Activated CD4-positive, alpha-beta T cell treated with anti-CD3 and anti-CD28 coated beads for 36 hours (primary cell): ENCODE data around the gene DLX3. TPM values are rescaled to one million over a fixed set of nuclear protein-coding genes. Genes with fewer than 3 reads are reported as not detected.

Experiments used
- ATAC-seq: fragments of 200-7000 bp; cut with Tn5 transposase; one replicate; pipeline ENCODE4 v1.10.0; 2021; ENCODE audit warnings: mild to moderate bottlenecking, moderate library complexity
- CTCF ChIA-PET: fragments of 350-600 bp; sonication (Branson Sonifier 250); formaldehyde crosslinking; loops from one replicate; lab custom pipeline; 2021; ENCODE audit warnings: antibody characterized with exemption; lab: Charles Lee
- POLR2A ChIA-PET: fragments of 350-600 bp; sonication (Branson Sonifier 250); formaldehyde crosslinking; loops from one replicate; lab custom pipeline; 2021; ENCODE audit warnings: antibody characterized with exemption, inconsistent platforms; lab: Charles Lee
- DNase-seq: peaks from one replicate; pipeline ENCODE4 v3.0.0-alpha.2; 2020
- H3K27ac Mint-ChIP-seq: one replicate; pipeline ENCODE4 v1.8.0; 2021; ENCODE audit warnings: mixed read lengths
- H3K27me3 Mint-ChIP-seq: one replicate; pipeline ENCODE4 v1.8.0; 2021; ENCODE audit warnings: mixed read lengths
- H3K36me3 Mint-ChIP-seq: one replicate; pipeline ENCODE4 v1.8.0; 2021; ENCODE audit warnings: low read depth, mixed read lengths
- H3K4me1 Mint-ChIP-seq: one replicate; pipeline ENCODE4 v1.8.0; 2021; ENCODE audit warnings: mixed read lengths
- H3K4me3 Mint-ChIP-seq: one replicate; pipeline ENCODE4 v1.8.0; 2021; ENCODE audit warnings: mild to moderate bottlenecking, moderate library complexity, mixed read lengths
- H3K9me3 Mint-ChIP-seq: one replicate; pipeline ENCODE4 v1.8.0; 2021; ENCODE audit warnings: low read depth, mixed read lengths
- intact Hi-C, 2 experiments: fragments of 100-400 bp; cut with DNase I in 1 of 2; cut with micrococcal nuclease in 1 of 2; formaldehyde crosslinking; loops; one replicate each; pipeline versions ENCODE4 v1.14.2 to v1.15.1; 2022 to 2024; cut with DNase I, micrococcal nuclease
- total RNA-seq, 2 experiments: library from RNA; stranded (reverse); gene quantifications; one replicate each; pipeline ENCODE4 v1.2.3, GENCODE V29; 2021

Gene DLX3
- total RNA-seq, 2 experiments from 2014 or later: 0.09 TPM; not detected in 1

GRCh38 chr17:50034498-50035364 lies 39.7 kb upstream of the DLX3 start:
- no peaks in the 10 kb centered on the region for H3K4me1 Mint-ChIP-seq
- H3K27ac Mint-ChIP-seq: no peak overlapping the region
- H3K4me3 Mint-ChIP-seq: no peak overlapping the region
- no peak for DNase-seq
- CTCF ChIA-PET: interaction anchor here (1.0 to 1.8 kb wide), 3 partner anchors 38 to 60 kb away, joined by 3 to 5 read pairs (median 5); no protein-coding TSS in a partner anchor
- H3K27me3 Mint-ChIP-seq: peaks cover 7% of the 10 kb centered on the region
- H3K9me3 Mint-ChIP-seq: no peaks in the 10 kb centered on the region
- H3K36me3 Mint-ChIP-seq: no peaks in the 10 kb centered on the region
- intact Hi-C loops: no loop called here
- POLR2A ChIA-PET: no interaction called here
- no peak for ATAC-seq

- Mint-ChIP-seq H3K36me3 (no peaks in the 10 kb centered on the region), H3K4me1 (no peaks in the 10 kb centered on the region), H3K27ac (no peak overlapping the region), H3K27me3 (peaks cover 13% of the 10 kb centered on the region), H3K9me3 (no peaks in the 10 kb centered on the region), H3K4me3 (no peak overlapping the region)
- intact Hi-C loops: no loop called here
- CTCF ChIA-PET: interaction anchor here (0.7 to 9.0 kb wide), 6 partner anchors 27 to 81 kb away, joined by 3 to 97 read pairs (median 4); no protein-coding TSS in a partner anchor
- ATAC-seq: no peak
- POLR2A ChIA-PET: no interaction called here
- DNase-seq: no peak
These were observed 38.3 kb upstream of the DLX3 start for GRCh38 chr17:50033316-50033715.

DNA sequence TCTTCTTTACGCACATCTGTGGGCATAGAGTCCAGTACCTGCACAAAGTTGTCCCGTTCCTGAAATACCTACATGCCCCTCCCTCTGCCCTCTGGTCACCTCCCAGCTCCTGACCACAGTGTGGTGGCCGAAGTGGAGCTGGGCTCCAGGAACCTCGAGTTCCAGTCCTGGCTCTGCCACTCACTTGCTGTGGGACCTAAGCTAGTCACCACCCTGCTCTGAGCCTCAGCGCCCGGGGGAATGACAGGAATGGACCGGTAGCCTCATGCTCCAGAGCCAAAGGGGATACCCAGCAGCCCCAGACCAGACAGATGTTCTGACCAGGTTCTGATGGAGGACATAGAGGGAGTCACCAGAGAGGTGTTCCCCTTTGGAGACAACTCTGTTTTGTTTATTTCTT lies 34.2 kb upstream of the DLX3 start:
- Mint-ChIP-seq H3K27ac (no peak overlapping the region), H3K4me3 (no peak overlapping the region), H3K4me1 (peaks cover 11% of the 10 kb centered on the region), H3K36me3 (no peaks in the 10 kb centered on the region), H3K9me3 (no peaks in the 10 kb centered on the region), H3K27me3 (peaks cover 25% of the 10 kb centered on the region)
- CTCF ChIA-PET: interaction anchor here (0.6 to 9.0 kb wide), 8 partner anchors 11 to 184 kb away, joined by 3 to 97 read pairs (median 4); partner anchors contain the start of gene ITGA3
- no peak for ATAC-seq
- no peak for DNase-seq
- POLR2A ChIA-PET: no interaction called here
- intact Hi-C loops: no loop called here

DNA sequence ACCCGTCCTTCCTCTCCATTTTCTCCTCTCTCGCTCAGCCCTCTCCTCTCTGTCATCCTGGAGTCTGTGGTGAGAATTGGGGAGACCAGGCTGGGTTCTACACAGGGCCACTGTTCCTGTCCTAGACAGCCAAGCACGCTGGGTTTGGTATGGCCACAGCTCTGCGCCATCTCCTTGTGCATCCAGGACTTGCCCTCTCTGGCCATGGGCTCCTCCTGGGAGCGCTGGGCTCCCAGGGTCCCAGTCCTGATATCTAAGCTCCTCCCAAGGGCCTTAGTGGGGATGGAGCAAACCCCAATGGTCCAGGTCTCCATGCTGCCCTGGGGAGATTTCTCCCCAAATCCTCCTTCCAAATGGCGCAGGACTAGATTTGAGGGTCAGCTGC lies 33.7 kb upstream of the DLX3 start:
- Mint-ChIP-seq H3K9me3 (no peaks in the 10 kb centered on the region), H3K36me3 (no peaks in the 10 kb centered on the region), H3K4me3 (no peak overlapping the region), H3K4me1 (peaks cover 11% of the 10 kb centered on the region), H3K27ac (no peak overlapping the region), H3K27me3 (peaks cover 25% of the 10 kb centered on the region)
- DNase-seq (no peak), ATAC-seq (no peak)
- ChIA-PET CTCF (interaction anchor here (0.6 to 9.0 kb wide), 9 partner anchors 9 to 183 kb away, joined by 3 to 97 read pairs (median 4); partner anchors contain the start of gene ITGA3), POLR2A (no interaction called here)
- intact Hi-C loops: no loop called here

DNA sequence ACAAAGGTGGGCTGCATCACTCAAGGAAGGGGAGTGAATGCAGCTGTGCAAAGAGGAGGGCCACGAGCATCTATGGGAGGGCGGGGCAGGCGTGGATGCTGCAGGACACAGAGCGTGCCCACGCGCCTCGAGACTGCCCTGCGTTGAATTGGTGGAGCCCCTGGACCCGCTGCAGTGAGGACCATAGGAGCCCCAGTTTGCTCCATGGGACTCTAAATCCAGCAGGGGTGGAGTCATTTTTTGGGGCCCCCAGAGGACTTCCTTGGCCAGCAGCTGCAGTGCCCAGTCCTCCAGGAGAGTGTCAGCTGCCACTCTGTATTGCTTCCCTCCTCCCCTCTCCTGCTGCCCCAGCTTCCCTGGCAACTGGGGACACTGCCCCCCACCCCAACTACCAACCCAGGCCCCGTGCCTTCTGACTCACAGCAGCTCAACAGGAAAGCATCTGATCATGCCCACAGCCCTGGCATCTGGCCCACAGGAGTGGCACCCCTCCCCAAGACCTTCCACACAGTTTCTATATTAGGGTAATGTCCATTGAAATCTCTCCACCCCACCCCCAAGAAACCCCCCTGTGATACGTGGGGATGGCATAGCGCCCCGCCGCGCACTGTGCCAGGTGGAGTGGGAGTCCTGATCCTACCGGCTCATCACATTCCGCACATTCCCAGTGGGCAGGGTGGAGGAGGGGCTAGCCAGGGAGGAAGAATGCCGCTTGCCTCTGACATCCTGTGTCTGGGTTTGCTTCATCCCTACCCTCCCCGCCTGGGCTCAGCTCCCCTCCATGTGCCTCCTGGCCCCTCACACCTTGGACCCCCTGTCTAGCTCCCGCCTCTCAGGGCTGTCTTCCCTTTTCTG lies 33.1 kb upstream of the DLX3 start:
- no peak overlapping the region for H3K27ac Mint-ChIP-seq
- CTCF ChIA-PET: interaction anchor here (0.9 to 9.0 kb wide), 8 partner anchors 10 to 70 kb away, joined by 3 to 97 read pairs (median 4); partner anchors contain the start of gene ITGA3
- no peaks in the 10 kb centered on the region for H3K9me3 Mint-ChIP-seq
- no peak for DNase-seq
- peaks cover 11% of the 10 kb centered on the region for H3K4me1 Mint-ChIP-seq
- peaks cover 25% of the 10 kb centered on the region for H3K27me3 Mint-ChIP-seq
- POLR2A ChIA-PET: no interaction called here
- no peaks in the 10 kb centered on the region for H3K36me3 Mint-ChIP-seq
- intact Hi-C loops: loop anchor here (1.0 to 2.0 kb wide), 4 partner anchors 27 to 67 kb away; partner anchors contain the start of genes ITGA3 (in 1 of the 2) and PDK2 (in 1 of the 2)
- H3K4me3 Mint-ChIP-seq: no peak overlapping the region
- no peak for ATAC-seq

DNA sequence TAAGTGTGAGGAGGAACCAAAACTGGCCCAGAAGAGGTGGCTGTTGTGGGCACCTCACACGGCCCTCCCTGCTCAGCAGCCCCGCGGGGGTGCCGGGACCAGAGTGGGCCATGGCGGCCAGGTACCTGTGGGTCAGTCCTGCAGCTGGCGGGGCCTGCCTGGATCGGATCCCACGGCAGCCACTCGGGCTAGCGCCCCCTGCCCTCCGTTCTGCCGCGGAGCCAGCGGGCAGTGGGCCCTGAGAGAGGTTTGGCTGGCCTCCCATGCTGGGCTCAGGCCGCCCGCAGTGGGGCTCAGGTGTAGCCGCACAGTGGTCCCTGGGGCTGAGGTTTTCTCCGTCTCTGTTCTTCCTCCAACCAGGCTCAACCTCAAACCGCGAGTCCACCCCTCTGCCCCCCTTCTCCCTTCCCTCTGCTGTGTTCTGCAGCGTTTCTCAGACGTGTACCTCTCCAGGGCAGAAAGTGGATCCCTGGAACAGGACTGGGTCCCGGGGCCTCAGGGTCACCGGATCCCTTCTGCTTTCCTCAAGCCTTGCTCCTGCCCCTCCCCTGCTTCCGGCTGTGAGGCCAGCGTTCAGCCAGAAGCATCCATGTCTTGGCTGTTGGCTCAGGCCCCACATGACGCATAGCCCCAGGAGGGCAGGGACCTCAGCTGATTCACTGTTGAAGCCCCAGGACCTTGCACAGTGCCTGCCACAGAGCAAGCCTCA lies 32.3 kb upstream of the DLX3 start:
- H3K9me3 Mint-ChIP-seq: no peaks in the 10 kb centered on the region
- intact Hi-C loops: loop anchor here (1.0 to 2.0 kb wide), 4 partner anchors 28 to 67 kb away; partner anchors contain the start of genes ITGA3 (in 1 of the 2) and PDK2 (in 1 of the 2)
- H3K4me3 Mint-ChIP-seq: no peak overlapping the region
- ChIA-PET POLR2A (no interaction called here), CTCF (interaction anchor here (0.7 to 9.0 kb wide), 10 partner anchors 11 to 86 kb away, joined by 3 to 97 read pairs (median 4); partner anchors contain the start of gene ITGA3)
- ATAC-seq (peak; percentile 57), DNase-seq (peak; percentile 30)
- H3K27me3 Mint-ChIP-seq: peaks cover 25% of the 10 kb centered on the region
- H3K4me1 Mint-ChIP-seq: peaks cover 11% of the 10 kb centered on the region
- H3K27ac Mint-ChIP-seq: no peak overlapping the region
- H3K36me3 Mint-ChIP-seq: no peaks in the 10 kb centered on the region

- DNase-seq (peak; percentile 86), ATAC-seq (peak; percentile 71)
- H3K4me1 Mint-ChIP-seq: peaks cover 11% of the 10 kb centered on the region
- no peaks in the 10 kb centered on the region for H3K36me3 Mint-ChIP-seq
- no peaks in the 10 kb centered on the region for H3K9me3 Mint-ChIP-seq
- no peak overlapping the region for H3K27ac Mint-ChIP-seq
- H3K27me3 Mint-ChIP-seq: peaks cover 26% of the 10 kb centered on the region
- ChIA-PET CTCF (interaction anchor here (0.7 to 9.0 kb wide), 8 partner anchors 27 to 85 kb away, joined by 3 to 97 read pairs (median 4); partner anchors contain the start of gene ITGA3), POLR2A (no interaction called here)
- no peak overlapping the region for H3K4me3 Mint-ChIP-seq
- intact Hi-C loops: loop anchor here (1.0 to 2.0 kb wide), 4 partner anchors 28 to 68 kb away; partner anchors contain the start of genes ITGA3 (in 1 of the 2) and PDK2 (in 1 of the 2)
These were observed 31.8 kb upstream of the DLX3 start for GRCh38 chr17:50026837-50027171.

DNA sequence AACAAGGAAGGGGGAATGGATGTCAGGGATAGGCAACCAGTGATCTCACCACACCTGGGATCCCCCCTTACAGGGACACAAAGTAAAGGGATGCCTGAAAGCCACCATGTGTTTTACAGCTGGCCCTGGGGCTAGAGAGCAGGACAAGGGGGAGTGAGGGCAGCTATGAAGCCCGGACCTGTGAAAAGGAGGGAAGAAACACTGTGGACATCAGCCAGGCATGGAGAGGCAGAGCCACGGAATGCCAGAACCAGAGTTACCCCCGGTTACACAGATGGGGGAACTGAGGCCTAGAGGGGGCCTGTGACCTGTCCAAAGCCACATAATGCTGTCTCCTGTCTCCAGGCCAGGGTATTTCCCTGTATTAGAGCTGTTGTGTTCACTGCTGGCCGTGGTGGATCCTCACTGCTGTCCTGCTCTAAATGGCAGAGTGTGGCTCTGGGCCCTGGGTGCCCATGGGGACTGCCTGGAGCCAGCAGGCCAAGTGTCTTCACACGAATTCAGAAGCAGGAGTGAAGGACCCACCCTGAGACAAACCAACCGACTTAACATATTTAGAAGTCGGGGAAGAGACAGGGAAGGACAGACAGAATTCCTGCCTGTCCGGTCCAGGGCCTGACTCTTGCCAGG lies 31.1 kb upstream of the DLX3 start:
- peaks cover 11% of the 10 kb centered on the region for H3K4me1 Mint-ChIP-seq
- H3K4me3 Mint-ChIP-seq: no peak overlapping the region
- no peak overlapping the region for H3K27ac Mint-ChIP-seq
- H3K27me3 Mint-ChIP-seq: peaks cover 30% of the 10 kb centered on the region
- no peaks in the 10 kb centered on the region for H3K36me3 Mint-ChIP-seq
- DNase-seq: no peak
- no peaks in the 10 kb centered on the region for H3K9me3 Mint-ChIP-seq
- POLR2A ChIA-PET: no interaction called here
- no peak for ATAC-seq
- intact Hi-C loops: loop anchor here in 1 of 2 experiments (2.0 kb wide), 1 partner anchor 69 kb away; the partner anchor contains the start of gene PDK2
- CTCF ChIA-PET: interaction anchor here (0.7 to 9.0 kb wide), 9 partner anchors 28 to 223 kb away, joined by 3 to 97 read pairs (median 4); partner anchors contain the start of gene ITGA3

DNA sequence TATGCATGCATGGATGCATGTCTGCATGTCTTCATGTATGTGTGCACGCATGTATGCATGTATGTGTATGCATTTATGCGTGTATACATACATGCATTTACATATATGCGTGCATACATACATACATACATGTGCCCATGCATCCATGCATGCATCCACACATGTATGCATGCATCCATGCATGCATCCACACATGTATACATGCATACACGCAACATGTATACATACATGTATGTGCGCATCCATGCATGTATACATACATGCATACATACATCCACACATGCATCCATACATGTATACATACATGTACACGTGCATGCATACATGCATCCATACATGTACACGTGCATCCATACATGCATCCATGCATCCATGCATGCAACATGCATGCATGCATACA lies 29.8 kb upstream of the DLX3 start:
- no peak overlapping the region for H3K27ac Mint-ChIP-seq
- H3K4me3 Mint-ChIP-seq: no peak overlapping the region
- peaks cover 11% of the 10 kb centered on the region for H3K4me1 Mint-ChIP-seq
- intact Hi-C loops: no loop called here
- H3K9me3 Mint-ChIP-seq: no peaks in the 10 kb centered on the region
- peaks cover 28% of the 10 kb centered on the region for H3K27me3 Mint-ChIP-seq
- H3K36me3 Mint-ChIP-seq: no peaks in the 10 kb centered on the region
- ChIA-PET POLR2A (no interaction called here), CTCF (interaction anchor here (2.7 to 9.0 kb wide), 2 partner anchors 63 to 69 kb away, joined by 16 to 97 read pairs; no protein-coding TSS in a partner anchor)
- DNase-seq: no peak
- no peak for ATAC-seq

GRCh38 chr17:50023520-50023919 lies 28.5 kb upstream of the DLX3 start:
- Mint-ChIP-seq H3K27me3 (peaks cover 28% of the 10 kb centered on the region), H3K27ac (no peak overlapping the region), H3K4me1 (peaks cover 11% of the 10 kb centered on the region), H3K4me3 (no peak overlapping the region), H3K36me3 (no peaks in the 10 kb centered on the region), H3K9me3 (no peaks in the 10 kb centered on the region)
- ATAC-seq (no peak), DNase-seq (no peak)
- intact Hi-C loops: no loop called here
- POLR2A ChIA-PET: no interaction called here
- CTCF ChIA-PET: no interaction called here
